Stomach (tissue), 4 donors: ENCODE results near the gene REXO4.

ENCODE experiments used
- CTCF ChIP-seq, 7 experiments: fragments of 450-650 bp in 4 of 7; fragments of 200-600 bp in 3 of 7; sonication (generic) in 3 of 7; IDR thresholded peaks; one replicate each; pipeline ENCODE4 v1.5.1; 2016 to 2019; ENCODE audit warnings: antibody characterized with exemption in 7 of 7, control low read depth in 2 of 7, mild to moderate bottlenecking in 1 of 7
- EP300 ChIP-seq: sonication (generic); formaldehyde crosslinking; IDR thresholded peaks from one replicate; pipeline ENCODE4 v1.6.1; 2017; ENCODE audit warnings: antibody characterized with exemption
- POLR2A ChIP-seq, 4 donors: fragments of 450-650 bp; IDR thresholded peaks; one replicate each; pipeline ENCODE4 v1.6.1; 2016; ENCODE audit warnings: antibody characterized with exemption in 4 of 4, control low read depth in 2 of 4, mild to moderate bottlenecking in 1 of 4, moderate library complexity in 1 of 4
- POLR2AphosphoS5 ChIP-seq, 3 donors: sonication (generic); formaldehyde crosslinking; IDR thresholded peaks; one replicate each; pipeline ENCODE4 v1.6.1; 2016; ENCODE audit warnings: antibody characterized with exemption in 3 of 3

DNA sequence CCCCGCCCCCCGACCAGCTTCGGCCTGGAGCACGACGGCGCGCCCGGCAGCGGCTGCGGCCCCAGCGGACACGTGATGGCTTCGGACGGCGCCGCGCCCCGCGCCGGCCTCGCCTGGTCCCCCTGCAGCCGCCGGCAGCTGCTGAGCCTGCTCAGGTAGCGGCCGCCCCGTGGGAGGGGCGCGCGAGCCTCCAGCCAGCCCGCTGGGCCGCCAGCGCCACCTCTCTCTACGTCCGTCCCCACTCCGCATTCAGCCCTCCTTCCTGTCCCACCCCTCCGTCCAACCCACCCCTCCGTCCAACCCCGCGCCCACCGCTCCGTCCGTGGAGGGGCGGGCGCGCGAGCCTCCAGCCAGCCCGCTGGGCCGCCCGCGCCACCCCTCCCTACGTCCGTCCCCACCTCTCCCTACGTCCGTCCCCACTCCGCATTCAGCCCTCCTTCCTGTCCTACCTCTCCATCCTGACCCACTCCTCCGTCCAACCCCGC, 10.8 kb upstream of the REXO4 start:
- TF ChIP-seq CTCF (IDR thresholded peaks at IDR 0.05) (no peak), EP300 (no peak), POLR2A (IDR thresholded peaks at IDR 0.05) (no peak), POLR2AphosphoS5 (IDR thresholded peaks at IDR 0.05) (no peak)
